ENCODE results near the gene MED25. TPM values are rescaled to one million over a fixed set of nuclear protein-coding genes. Genes with fewer than 3 reads are reported as not detected.

The MED25 gene
- total and polyA plus RNA-seq, 2 experiments from 2014 or later: 45.6 to 58.6 TPM

- H2AFZ ChIP-seq: no peak overlapping the region
- peaks cover 8% of the 10 kb centered on the region for H4K20me1 ChIP-seq (replicated peaks; ENCODE audit: insufficient read depth)
- H3K27me3 Mint-ChIP-seq (ENCODE audit: insufficient read depth, low read depth, poor library complexity): peaks cover 14% of the 10 kb centered on the region
- TF ChIP-seq NANOG (IDR thresholded peaks at IDR 0.05; ENCODE audit: borderline replicate concordance) (no peak), ZNF462 (CRISPR knock-in tag; IDR thresholded peaks at IDR 0.05) (no peak), STAT1 (IDR thresholded peaks at IDR 0.05; ENCODE audit: unreplicated experiment) (no peak), EZH2 (IDR thresholded peaks at IDR 0.05; ENCODE audit: low read depth, unreplicated experiment) (no peak), ETS1 (IDR thresholded peaks at IDR 0.05) (no peak), REST (IDR thresholded peaks at IDR 0.05; ENCODE audit: unreplicated experiment) (no peak), POLR2AphosphoS5 (IDR thresholded peaks at IDR 0.05; ENCODE audit: low read depth) (no peak), JUNB (IDR thresholded peaks at IDR 0.05; ENCODE audit: unreplicated experiment) (no peak), ZNF331 (CRISPR knock-in tag; IDR thresholded peaks at IDR 0.05; ENCODE audit: low read depth) (no peak), CTCF (conservative IDR thresholded peaks at IDR 0.05; ENCODE audit: low read depth in 2 of 2) (no peak), ZNF114 (CRISPR knock-in tag; IDR thresholded peaks at IDR 0.05) (no peak), EZH2phosphoT487 (IDR thresholded peaks at IDR 0.05; ENCODE audit: unreplicated experiment) (no peak), CREB1 (CRISPR knock-in tag; IDR thresholded peaks at IDR 0.05; ENCODE audit: low read depth) (no peak)
- H3F3A ChIP-seq (replicated peaks; ENCODE audit: low read depth): peaks cover 15% of the 10 kb centered on the region; the same call in 1 of the 2 replicates
- H3K36me3 ChIP-seq (ENCODE audit: insufficient read depth): peaks cover 39% of the 10 kb centered on the region
- H3K27me3 ChIP-seq (ENCODE audit: insufficient read depth): no peaks in the 10 kb centered on the region
- peaks cover 3% of the 10 kb centered on the region; the same call in 1 of the 3 replicates for H3K9me3 Mint-ChIP-seq
- peaks cover 14% of the 10 kb centered on the region; the same call in 1 of the 2 replicates for H3K4me1 ChIP-seq (ENCODE audit: insufficient read depth)
- H3K27ac Mint-ChIP-seq: no peak overlapping the region
- no peak overlapping the region for H3K4me3 Mint-ChIP-seq
- no peak overlapping the region for H3K4me2 ChIP-seq
- ATAC-seq (no peak), DNase-seq (ENCODE audit: low spot score) (no peak)
- H3K9me2 ChIP-seq (ENCODE audit: insufficient read depth): no peaks in the 10 kb centered on the region
- peaks cover 26% of the 10 kb centered on the region for H3K79me2 ChIP-seq (replicated peaks; ENCODE audit: insufficient read depth)
- peaks cover 68% of the 10 kb centered on the region for H3K36me3 Mint-ChIP-seq (ENCODE audit: low read depth)
- peaks cover 21% of the 10 kb centered on the region; the same call in 2 of the 3 replicates for H3K4me1 Mint-ChIP-seq
- no peak overlapping the region for H3K27ac ChIP-seq (ENCODE audit: low read depth)
- no peak overlapping the region for H3K4me3 ChIP-seq
Measured at GRCh38 chr19:49880162-49880869, 62.2 kb downstream of the MED25 start.

Measured in GM23338 (cell line).